HepG2 (cell line): ENCODE data around the gene MADD. TPM values are rescaled to one million over a fixed set of nuclear protein-coding genes. Genes with fewer than 3 reads are reported as not detected.

Experiments
- AFF4 ChIP-seq: sonication (generic); formaldehyde crosslinking; IDR thresholded peaks from 2 replicates; pipeline ENCODE4 v1.4.0; 2020; ENCODE audit warnings: missing genetic modification reagents
- FOXA1 ChIP-seq, 2 experiments: fragments of 450-650 bp in 1 of 2; sonication (generic) in 1 of 2; formaldehyde crosslinking in 1 of 2; IDR thresholded peaks; 2 replicates each; pipeline versions ENCODE4 v1.4.0 to v1.6.1; 2016 to 2020; ENCODE audit warnings: missing genetic modification reagents in 1 of 2
- FOXJ3 ChIP-seq: sonication (generic); formaldehyde crosslinking; IDR thresholded peaks from 2 replicates; pipeline ENCODE4 v1.4.0; 2020; ENCODE audit warnings: missing genetic modification reagents, mild to moderate bottlenecking, borderline replicate concordance
- HOXA5 ChIP-seq: sonication (generic); formaldehyde crosslinking; IDR thresholded peaks from 2 replicates; pipeline ENCODE4 v1.4.0; 2020; ENCODE audit warnings: missing genetic modification reagents
- PHF5A ChIP-seq: IDR thresholded peaks from one replicate; pipeline ENCODE4 v1.6.1; 2018; ENCODE audit warnings: low read depth, missing genetic modification reagents; ENCODE audit not compliant: unreplicated experiment
- RNF219 ChIP-seq: sonication (generic); formaldehyde crosslinking; IDR thresholded peaks from 2 replicates; pipeline ENCODE4 v1.5.0; 2020; ENCODE audit warnings: mild to moderate bottlenecking, missing genetic modification reagents
- TFAP4 ChIP-seq: sonication (generic); IDR thresholded peaks from 2 replicates; pipeline ENCODE4 v1.6.1; 2016; ENCODE audit warnings: low read depth, borderline replicate concordance
- TRAFD1 ChIP-seq: sonication (generic); formaldehyde crosslinking; IDR thresholded peaks from 2 replicates; pipeline ENCODE4 v1.5.1; 2020; ENCODE audit warnings: missing genetic modification reagents, mild to moderate bottlenecking, borderline replicate concordance
- ZBTB49 ChIP-seq: sonication (generic); formaldehyde crosslinking; IDR thresholded peaks from 2 replicates; pipeline ENCODE4 v1.4.0; 2020; ENCODE audit warnings: missing genetic modification reagents, borderline replicate concordance
- ZNF12 ChIP-seq: sonication (generic); formaldehyde crosslinking; IDR thresholded peaks from 2 replicates; pipeline ENCODE4 v1.5.0; 2020; ENCODE audit warnings: missing genetic modification reagents
- ZNF18 ChIP-seq: sonication (generic); formaldehyde crosslinking; IDR thresholded peaks from 2 replicates; pipeline ENCODE4 v1.8.0; 2022; ENCODE audit warnings: mild to moderate bottlenecking, missing genetic modification reagents; ENCODE audit not compliant: insufficient replicate concordance
- ZNF225 ChIP-seq: sonication (generic); formaldehyde crosslinking; IDR thresholded peaks from 2 replicates; pipeline ENCODE4 v1.4.0; 2020; ENCODE audit warnings: mild to moderate bottlenecking, missing genetic modification reagents
- ZNF605 ChIP-seq: sonication (generic); formaldehyde crosslinking; IDR thresholded peaks from 2 replicates; pipeline ENCODE4 v1.8.0; 2022; ENCODE audit warnings: mild to moderate bottlenecking, missing genetic modification reagents
- ZNF839 ChIP-seq: sonication (generic); formaldehyde crosslinking; IDR thresholded peaks from 2 replicates; pipeline ENCODE4 v1.4.0; 2020; ENCODE audit warnings: missing genetic modification reagents, mild to moderate bottlenecking, borderline replicate concordance
- polyA plus RNA-seq, 8 experiments: library from polyadenylated mRNA; depleted of rRNA in 3 of 8; stranded (reverse) in 7 of 8; unstranded in 1 of 8; fragments of >200 nt; fragmentation: Illumina TruSeq in 4 of 8; extraction: Trizol in 4 of 8; gene quantifications; 2 replicates each; pipeline versions ENCODE4 v1.2.1 to v1.2.3, GENCODE V29; 2011 to 2016; ENCODE audit warnings: low read depth in 4 of 8, missing spikeins in 1 of 8, mixed read lengths in 1 of 8; ENCODE audit not compliant: insufficient read depth in 1 of 8
- total RNA-seq, 5 experiments: library from RNA; depleted of rRNA; stranded (reverse); fragments of >200 nt; fragmentation: Illumina TruSeq; extraction: Trizol; gene quantifications; 2 replicates each; pipeline ENCODE4 v1.2.3, GENCODE V29; 2016; ENCODE audit warnings: low read depth in 1 of 5

MADD gene
- total and polyA plus RNA-seq, 2 of the 13 experiments (the other 11 are each of a cell fraction or from before 2014, with no cell fraction given) = 18.0 to 29.2 TPM

GRCh38 chr11:47248664-47249377 lies 21.1 kb upstream of the MADD start, which contains the start of gene ACP2 (continued):
- TF ChIP-seq FOXA1 (IDR thresholded peaks at IDR 0.05) (0 out of 2 replicates have a peak, but pooled peaks have one; percentile 7), FOXA1 (CRISPR knock-in tag; IDR thresholded peaks at IDR 0.05) (peak; percentile 91), TRAFD1 (CRISPR knock-in tag) (no peak), HOXA5 (CRISPR knock-in tag) (peak; percentile 89), ZNF605 (peak; percentile 95), PHF5A (CRISPR knock-in tag) (peak; percentile 24), ZNF12 (CRISPR knock-in tag) (peak; percentile 81), FOXJ3 (CRISPR knock-in tag) (peak; percentile 30; the same call in 1 of the 2 replicates), ZNF18 (CRISPR knock-in tag) (peak; percentile 97), ZNF839 (0 out of 2 replicates have a peak, but pooled peaks have one; percentile 71), ZBTB49 (CRISPR knock-in tag) (peak; percentile 86), RNF219 (CRISPR knock-in tag) (peak; percentile 93; the same call in 1 of the 2 replicates), AFF4 (CRISPR knock-in tag) (0 out of 2 replicates have a peak, but pooled peaks have one; percentile 54), TFAP4 (peak; percentile 72; the same call in 1 of the 2 replicates), ZNF225 (CRISPR knock-in tag) (peak; percentile 88; the same call in 1 of the 2 replicates)
